Bronchial epithelial cell (primary cell): Measurements from ENCODE around the gene ZNF655. TPM values are rescaled to one million over a fixed set of nuclear protein-coding genes. Genes with fewer than 3 reads are reported as not detected.

ENCODE experiments used
- DNase-seq: peaks from one replicate; pipeline ENCODE4 v3.0.0-alpha.2; 2010; ENCODE audit warnings: low read depth
- FAIRE-seq: peaks from 2 replicates; lab custom pipeline; 2011; peaks lifted over from hg19 to GRCh38; lab: Jason Lieb, UNC
- H3K27me3 ChIP-seq: 2 replicates; pipeline ENCODE4 v1.5.1; 2011; ENCODE audit warnings: low read length; ENCODE audit not compliant: control insufficient read depth, insufficient read depth
- H3K36me3 ChIP-seq: 2 replicates; pipeline ENCODE4 v1.5.1; 2011; ENCODE audit warnings: low read length; ENCODE audit not compliant: control insufficient read depth, insufficient read depth
- H3K4me3 ChIP-seq: 2 replicates; pipeline ENCODE4 v1.5.1; 2011; ENCODE audit warnings: mild to moderate bottlenecking, low read depth, low read length, control low read depth
- total RNA-seq: library from RNA; depleted of rRNA; stranded (reverse); fragments of >200 nt; gene quantifications from 2 replicates; pipeline ENCODE4 v1.2.1, GENCODE V29; 2014
- TF ChIP-seq, protein P1 (sequence below): IDR thresholded peaks from 2 replicates; pipeline ENCODE4 v1.5.1; 2011; ENCODE audit warnings: mild to moderate bottlenecking, moderate library complexity, low read length, control low read depth, inconsistent platforms; ENCODE audit not compliant: insufficient read depth, severe bottlenecking

Gene ZNF655
- total RNA-seq, 1 donor from 2014 or later = 51.1 TPM

DNA sequence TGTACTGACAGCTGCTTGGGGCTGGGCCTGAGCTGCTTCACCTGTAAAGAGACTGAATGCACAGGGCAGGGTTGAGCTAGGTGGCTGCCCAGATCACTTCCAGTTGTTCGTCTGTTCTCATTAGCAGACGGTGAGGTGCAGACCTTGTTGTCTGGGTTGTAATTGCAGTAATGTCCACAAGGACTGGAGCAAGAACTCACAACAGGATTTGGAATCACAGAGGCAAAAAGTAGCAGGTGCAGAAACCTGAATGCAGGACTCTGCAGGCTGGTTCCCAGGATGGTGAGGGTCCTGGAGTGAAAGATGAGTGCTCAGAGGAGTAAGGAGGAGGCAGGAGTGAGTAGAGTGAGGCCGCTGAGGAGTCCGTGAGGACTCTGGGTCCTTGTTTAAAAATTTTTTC is 67.5 kb downstream of the ZNF655 start:
- Histone ChIP-seq H3K4me3 (no peak overlapping the region), H3K36me3 (peaks cover 39% of the 10 kb centered on the region), H3K27me3 (no peaks in the 10 kb centered on the region)
- FAIRE-seq (no peak), DNase-seq (no peak)
- TF ChIP-seq, protein P1, sequence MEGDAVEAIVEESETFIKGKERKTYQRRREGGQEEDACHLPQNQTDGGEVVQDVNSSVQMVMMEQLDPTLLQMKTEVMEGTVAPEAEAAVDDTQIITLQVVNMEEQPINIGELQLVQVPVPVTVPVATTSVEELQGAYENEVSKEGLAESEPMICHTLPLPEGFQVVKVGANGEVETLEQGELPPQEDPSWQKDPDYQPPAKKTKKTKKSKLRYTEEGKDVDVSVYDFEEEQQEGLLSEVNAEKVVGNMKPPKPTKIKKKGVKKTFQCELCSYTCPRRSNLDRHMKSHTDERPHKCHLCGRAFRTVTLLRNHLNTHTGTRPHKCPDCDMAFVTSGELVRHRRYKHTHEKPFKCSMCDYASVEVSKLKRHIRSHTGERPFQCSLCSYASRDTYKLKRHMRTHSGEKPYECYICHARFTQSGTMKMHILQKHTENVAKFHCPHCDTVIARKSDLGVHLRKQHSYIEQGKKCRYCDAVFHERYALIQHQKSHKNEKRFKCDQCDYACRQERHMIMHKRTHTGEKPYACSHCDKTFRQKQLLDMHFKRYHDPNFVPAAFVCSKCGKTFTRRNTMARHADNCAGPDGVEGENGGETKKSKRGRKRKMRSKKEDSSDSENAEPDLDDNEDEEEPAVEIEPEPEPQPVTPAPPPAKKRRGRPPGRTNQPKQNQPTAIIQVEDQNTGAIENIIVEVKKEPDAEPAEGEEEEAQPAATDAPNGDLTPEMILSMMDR = no peak

Other genes starting within 250 kb of the ZNF655 start
- 234 and 269 TPM in 2 replicates for gene ARPC1A, start 232.7 kb upstream of the ZNF655 start, total RNA-seq
- 336 and 569 TPM in 2 replicates for gene ARPC1B, start 183.9 kb upstream of the ZNF655 start, total RNA-seq
- gene PDAP1, start 150.0 kb upstream of the ZNF655 start, total RNA-seq = 38.2 and 45.1 TPM in 2 replicates
- gene BUD31, start 149.7 kb upstream of the ZNF655 start, total RNA-seq = 121 and 232 TPM in 2 replicates
- gene PTCD1, start 119.8 kb upstream of the ZNF655 start, total RNA-seq = 10.6 and 11.3 TPM in 2 replicates
- gene CPSF4, start 119.7 kb upstream of the ZNF655 start, total RNA-seq = 48.3 and 54.5 TPM in 2 replicates
- gene ATP5MF, start 92.5 kb upstream of the ZNF655 start, total RNA-seq = 241 and 333 TPM in 2 replicates
- 2.9 and 4.1 TPM in 2 replicates for gene ZNF789, start 85.8 kb upstream of the ZNF655 start, total RNA-seq
- gene ZNF394, start 58.4 kb upstream of the ZNF655 start, total RNA-seq = 20.4 and 24.2 TPM in 2 replicates
- 10.3 and 10.5 TPM in 2 replicates for gene ZKSCAN5, start 54.0 kb upstream of the ZNF655 start, total RNA-seq
- 4.5 and 5.5 TPM in 2 replicates for gene FAM200A, start 6.5 kb upstream of the ZNF655 start, total RNA-seq
- 0.53 and 0.77 TPM in 2 replicates for gene TMEM225B, start 39.6 kb downstream of the ZNF655 start, total RNA-seq
- gene ZSCAN25, start 58.3 kb downstream of the ZNF655 start, total RNA-seq = 12.4 and 13.8 TPM in 2 replicates
- gene CYP3A5, start 121.4 kb downstream of the ZNF655 start, total RNA-seq = 3.7 and 30.2 TPM in 2 replicates
- gene CYP3A7, start 176.6 kb downstream of the ZNF655 start, total RNA-seq = not detected in 2 replicates
- gene CYP3A4, start 225.5 kb downstream of the ZNF655 start, total RNA-seq = 0.26 TPM in 1 of 2 replicates, not detected in the other